A673 (cell line): ENCODE data around the gene HAPLN1. TPM values are rescaled to one million over a fixed set of nuclear protein-coding genes. Genes with fewer than 3 reads are reported as not detected.

Experiments used
- BruUV-seq: library from RNA; stranded (reverse); fragments of 400-500 nt; replicated peaks from 2 replicates; lab custom pipeline; 2021; lab: Mats Ljungman, UMichigan
- CTCF ChIA-PET: fragments of 300-600 bp; sonication (Branson Sonifier 250); formaldehyde crosslinking; loops from one replicate; lab custom pipeline; 2022; ENCODE audit warnings: antibody characterized with exemption; lab: Charles Lee
- POLR2A ChIA-PET: fragments of 300-600 bp; sonication (Branson Sonifier 250); formaldehyde crosslinking; loops from one replicate; lab custom pipeline; 2022; ENCODE audit warnings: antibody characterized with exemption; ENCODE audit not compliant: low non-redundant PET; lab: Charles Lee
- DNase-seq: peaks from one replicate; pipeline ENCODE4 v3.0.0-alpha.2; 2015; ENCODE audit warnings: low spot score
- H3K27ac ChIP-seq: fragments of 200-600 bp; sonication (generic); 2 replicates; pipeline ENCODE4 v1.5.1; 2016; ENCODE audit warnings: mixed run types, low read depth, mild to moderate bottlenecking, mixed read lengths, antibody characterized with exemption, low read length; ENCODE audit not compliant: poor library complexity, severe bottlenecking
- H3K27me3 ChIP-seq: fragments of 200-600 bp; sonication (generic); replicated peaks from 2 replicates; pipeline ENCODE4 v1.6.1; 2017; ENCODE audit warnings: mixed run types, low read depth, mild to moderate bottlenecking, mixed read lengths, antibody characterized with exemption, low read length; ENCODE audit not compliant: insufficient read depth, poor library complexity
- H3K36me3 ChIP-seq: fragments of 200-600 bp; sonication (generic); 2 replicates; pipeline ENCODE4 v1.6.1; 2016; ENCODE audit warnings: mixed run types, mild to moderate bottlenecking, mixed read lengths, antibody characterized with exemption, low read length; ENCODE audit not compliant: insufficient read depth, poor library complexity, severe bottlenecking
- H3K4me1 ChIP-seq: fragments of 200-600 bp; sonication (generic); 2 replicates; pipeline ENCODE4 v1.6.1; 2017; ENCODE audit warnings: mixed run types, mild to moderate bottlenecking, mixed read lengths, antibody characterized with exemption, low read length; ENCODE audit not compliant: insufficient read depth, poor library complexity, severe bottlenecking
- H3K4me3 ChIP-seq: fragments of 200-600 bp; sonication (generic); 2 replicates; pipeline ENCODE4 v1.5.1; 2016; ENCODE audit warnings: low read depth, mixed run types, mild to moderate bottlenecking, mixed read lengths, low read length; ENCODE audit not compliant: poor library complexity, severe bottlenecking
- H3K9me3 ChIP-seq: fragments of 200-600 bp; sonication (generic); 2 replicates; pipeline ENCODE4 v1.6.1; 2016; ENCODE audit warnings: mixed run types, low read depth, mild to moderate bottlenecking, mixed read lengths, antibody characterized with exemption, low read length; ENCODE audit not compliant: poor library complexity, severe bottlenecking
- EZH2 ChIP-seq: fragments of 200-600 bp; sonication (generic); IDR thresholded peaks from 2 replicates; pipeline ENCODE4 v1.6.1; 2017; ENCODE audit warnings: borderline replicate concordance, low read depth, mild to moderate bottlenecking, mixed read lengths, antibody characterized with exemption, low read length; ENCODE audit not compliant: poor library complexity, severe bottlenecking
- intact Hi-C: fragments of 100-400 bp; cut with micrococcal nuclease; formaldehyde crosslinking; loops from one replicate; pipeline ENCODE4 v1.10.0; 2022; ENCODE audit not compliant: unreplicated experiment
- total RNA-seq: library from RNA; stranded (reverse); gene quantifications from 2 replicates; pipeline ENCODE4 v1.2.3, GENCODE V29; 2021
- TF ChIP-seq, protein P1 (sequence below): fragments of 300-800, 200-600 bp; sonication (generic); conservative IDR thresholded peaks from 2 replicates; pipeline ENCODE4 v1.5.1; 2017; ENCODE audit warnings: low read depth, mild to moderate bottlenecking, antibody characterized with exemption, low read length, moderate library complexity, mixed read lengths

HAPLN1 gene
- total RNA-seq, 1 experiment from 2014 or later: 0.32 TPM

- Histone ChIP-seq H3K9me3 (no peaks in the 10 kb centered on the region), H3K27me3 (no peaks in the 10 kb centered on the region), H3K4me1 (peaks cover 6% of the 10 kb centered on the region), H3K27ac (no peak overlapping the region), H3K4me3 (no peak overlapping the region), H3K36me3 (no peaks in the 10 kb centered on the region)
- POLR2A ChIA-PET: no interaction called here
- TF ChIP-seq, protein P1, sequence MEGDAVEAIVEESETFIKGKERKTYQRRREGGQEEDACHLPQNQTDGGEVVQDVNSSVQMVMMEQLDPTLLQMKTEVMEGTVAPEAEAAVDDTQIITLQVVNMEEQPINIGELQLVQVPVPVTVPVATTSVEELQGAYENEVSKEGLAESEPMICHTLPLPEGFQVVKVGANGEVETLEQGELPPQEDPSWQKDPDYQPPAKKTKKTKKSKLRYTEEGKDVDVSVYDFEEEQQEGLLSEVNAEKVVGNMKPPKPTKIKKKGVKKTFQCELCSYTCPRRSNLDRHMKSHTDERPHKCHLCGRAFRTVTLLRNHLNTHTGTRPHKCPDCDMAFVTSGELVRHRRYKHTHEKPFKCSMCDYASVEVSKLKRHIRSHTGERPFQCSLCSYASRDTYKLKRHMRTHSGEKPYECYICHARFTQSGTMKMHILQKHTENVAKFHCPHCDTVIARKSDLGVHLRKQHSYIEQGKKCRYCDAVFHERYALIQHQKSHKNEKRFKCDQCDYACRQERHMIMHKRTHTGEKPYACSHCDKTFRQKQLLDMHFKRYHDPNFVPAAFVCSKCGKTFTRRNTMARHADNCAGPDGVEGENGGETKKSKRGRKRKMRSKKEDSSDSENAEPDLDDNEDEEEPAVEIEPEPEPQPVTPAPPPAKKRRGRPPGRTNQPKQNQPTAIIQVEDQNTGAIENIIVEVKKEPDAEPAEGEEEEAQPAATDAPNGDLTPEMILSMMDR: no peak
- no peak for TF ChIP-seq EZH2
- intact Hi-C loops: no loop called here
- BruUV-seq: no TSS peak
- CTCF ChIA-PET: no interaction called here
- DNase-seq: no peak
Observed at GRCh38 chr5:83662558-83662957, 58.1 kb downstream of the HAPLN1 start.

- ChIA-PET POLR2A (no interaction called here), CTCF (no interaction called here)
- no peak for DNase-seq
Observed at GRCh38 chr5:83657807-83658525, 62.7 kb downstream of the HAPLN1 start.

GRCh38 chr5:83654427-83654994 is 66.1 kb downstream of the HAPLN1 start:
- H3K27ac ChIP-seq: no peak overlapping the region
- H3K36me3 ChIP-seq: no peaks in the 10 kb centered on the region
- ChIA-PET POLR2A (no interaction called here), CTCF (no interaction called here)
- no peaks in the 10 kb centered on the region for H3K4me1 ChIP-seq
- TF ChIP-seq EZH2: no peak
- TF ChIP-seq, protein P1: no peak
- intact Hi-C loops: no loop called here
- no TSS peak for BruUV-seq
- H3K27me3 ChIP-seq: no peaks in the 10 kb centered on the region
- no peak for DNase-seq
- H3K4me3 ChIP-seq: no peak overlapping the region
- H3K9me3 ChIP-seq: no peaks in the 10 kb centered on the region

More at GRCh38 chr5:83657807-83658525, 62.7 kb downstream of the HAPLN1 start:
- intact Hi-C loops: no loop called here
- H3K4me3 ChIP-seq: no peak overlapping the region
- TF ChIP-seq, protein P1: no peak
- TF ChIP-seq EZH2: no peak
- no peaks in the 10 kb centered on the region for H3K27me3 ChIP-seq
- H3K9me3 ChIP-seq: no peaks in the 10 kb centered on the region
- no TSS peak for BruUV-seq
- no peaks in the 10 kb centered on the region for H3K36me3 ChIP-seq
- H3K27ac ChIP-seq: no peak overlapping the region
- H3K4me1 ChIP-seq: no peaks in the 10 kb centered on the region
